ENCODE data around the gene RPUSD1. TPM values are rescaled to one million over a fixed set of nuclear protein-coding genes. Genes with fewer than 3 reads are reported as not detected.

Gene RPUSD1
- total RNA-seq, 2 donors from 2014 or later, result 24.1 to 34.4 TPM

- peaks cover 28% of the 10 kb centered on the region for H3K36me3 ChIP-seq (ENCODE audit: control insufficient read depth, insufficient read depth, low read length)
- no peak overlapping the region for H3K27ac Mint-ChIP-seq
Measured at GRCh38 chr16:795580-796229, 7.5 kb upstream of the RPUSD1 start.

GRCh38 chr16:794853-795466 lies 6.8 kb upstream of the RPUSD1 start:
- Histone ChIP-seq H3K4me3 (ENCODE audit: low read length) (no peak overlapping the region), H3K9me3 (ENCODE audit: control insufficient read depth, low read length) (no peaks in the 10 kb centered on the region), H3K27ac (ENCODE audit: low read depth, low read length) (no peak overlapping the region), H3K4me1 (ENCODE audit: control insufficient read depth, insufficient read depth, low read length) (no peaks in the 10 kb centered on the region), H3K27me3 (ENCODE audit: control insufficient read depth, insufficient read depth, low read length, poor library complexity, severe bottlenecking) (no peaks in the 10 kb centered on the region), H3K9ac (ENCODE audit: extremely low read depth, low read length, poor library complexity, severe bottlenecking) (no peak overlapping the region), H3K36me3 (ENCODE audit: control insufficient read depth, insufficient read depth, low read length) (peaks cover 33% of the 10 kb centered on the region)
- H3K4me1 Mint-ChIP-seq, result no peaks in the 10 kb centered on the region
- no peaks in the 10 kb centered on the region for H3K9me3 Mint-ChIP-seq
- WGBS, 2 experiments (ENCODE audit: insufficient coverage in 1 of 2, insufficient read length in 1 of 2), result 94 to 95% methylated on average over 10 to 21 of the region's 31 CpGs
- no peak for TF ChIP-seq CTCF (conservative IDR thresholded peaks at IDR 0.05)
- H3K27me3 Mint-ChIP-seq (ENCODE audit: insufficient read depth), result peaks cover 3% of the 10 kb centered on the region
- H3K4me3 Mint-ChIP-seq, result no peak overlapping the region
- DNase-seq, result no peak
- peaks cover 34% of the 10 kb centered on the region for H3K36me3 Mint-ChIP-seq (ENCODE audit: low read depth)
- H3K27ac Mint-ChIP-seq, result no peak overlapping the region

More at GRCh38 chr16:795580-796229, 7.5 kb upstream of the RPUSD1 start:
- 95 to 98% methylated on average over 24 to 31 of the region's 33 CpGs for WGBS, 2 experiments (ENCODE audit: insufficient coverage in 1 of 2, insufficient read length in 1 of 2)
- Mint-ChIP-seq H3K27me3 (ENCODE audit: insufficient read depth) (peaks cover 3% of the 10 kb centered on the region), H3K4me1 (no peaks in the 10 kb centered on the region), H3K9me3 (no peaks in the 10 kb centered on the region), H3K4me3 (no peak overlapping the region), H3K36me3 (ENCODE audit: low read depth) (peaks cover 34% of the 10 kb centered on the region)
- no peak for TF ChIP-seq CTCF (conservative IDR thresholded peaks at IDR 0.05)
- no peaks in the 10 kb centered on the region for H3K9me3 ChIP-seq (ENCODE audit: control insufficient read depth, low read length)
- no peaks in the 10 kb centered on the region for H3K4me1 ChIP-seq (ENCODE audit: control insufficient read depth, insufficient read depth, low read length)
- DNase-seq, result no peak
- H3K27ac ChIP-seq (ENCODE audit: low read depth, low read length), result no peak overlapping the region
- peaks cover 5% of the 10 kb centered on the region for H3K27me3 ChIP-seq (ENCODE audit: control insufficient read depth, insufficient read depth, low read length, poor library complexity, severe bottlenecking)
- no peak overlapping the region for H3K9ac ChIP-seq (ENCODE audit: extremely low read depth, low read length, poor library complexity, severe bottlenecking)
- H3K4me3 ChIP-seq (ENCODE audit: low read length), result no peak overlapping the region

GRCh38 chr16:794091-794822 lies 6.1 kb upstream of the RPUSD1 start:
- H3K4me1 ChIP-seq (ENCODE audit: control insufficient read depth, insufficient read depth, low read length), result no peaks in the 10 kb centered on the region
- Mint-ChIP-seq H3K9me3 (no peaks in the 10 kb centered on the region), H3K27ac (no peak overlapping the region), H3K36me3 (ENCODE audit: low read depth) (peaks cover 34% of the 10 kb centered on the region), H3K4me1 (no peaks in the 10 kb centered on the region), H3K27me3 (ENCODE audit: insufficient read depth) (peaks cover 3% of the 10 kb centered on the region), H3K4me3 (no peak overlapping the region)
- DNase-seq, result no peak
- WGBS, 2 experiments (ENCODE audit: insufficient coverage in 1 of 2, insufficient read length in 1 of 2), result 94 to 95% methylated on average over 25 to 40 of the region's 40 CpGs
- no peak for TF ChIP-seq CTCF (conservative IDR thresholded peaks at IDR 0.05)
- no peak overlapping the region for H3K4me3 ChIP-seq (ENCODE audit: low read length)
- H3K9me3 ChIP-seq (ENCODE audit: control insufficient read depth, low read length), result no peaks in the 10 kb centered on the region
- H3K27me3 ChIP-seq (ENCODE audit: control insufficient read depth, insufficient read depth, low read length, poor library complexity, severe bottlenecking), result no peaks in the 10 kb centered on the region
- H3K36me3 ChIP-seq (ENCODE audit: control insufficient read depth, insufficient read depth, low read length), result peaks cover 33% of the 10 kb centered on the region
- no peak overlapping the region for H3K9ac ChIP-seq (ENCODE audit: extremely low read depth, low read length, poor library complexity, severe bottlenecking)
- H3K27ac ChIP-seq (ENCODE audit: low read depth, low read length), result no peak overlapping the region

Data from endodermal cell (in vitro differentiated cells).